HG03095 (cell line): ENCODE results near the gene ATP13A3.
"Not testable (repeated sequence)": the region's sequence is repeated elsewhere in the genome, so short reads cannot be mapped to it uniquely, and the experiment has no call there.

Experiments
- ATAC-seq: cut with Tn5 transposase; IDR thresholded peaks from one replicate; pipeline ENCODE4 v1.9.1; 2021; ENCODE audit warnings: moderate library complexity; ENCODE audit not compliant: unreplicated experiment

The ATP13A3 gene

GRCh38 chr3:194500198-194500597, 13.4 kb upstream of the ATP13A3 start:
- ATAC-seq: no peak

- not testable (repeated sequence) for ATAC-seq
These were observed 12.7 kb upstream of the ATP13A3 start for GRCh38 chr3:194499516-194499915.

GRCh38 chr3:194497799-194498575, 11.2 kb upstream of the ATP13A3 start:
- ATAC-seq: no peak

GRCh38 chr3:194496217-194496919, 9.6 kb upstream of the ATP13A3 start:
- no peak for ATAC-seq

GRCh38 chr3:194494951-194495374, 8.2 kb upstream of the ATP13A3 start:
- ATAC-seq: no peak

GRCh38 chr3:194493995-194494927, 7.5 kb upstream of the ATP13A3 start:
- not testable (repeated sequence) for ATAC-seq

- no peak for ATAC-seq
These were observed 5.2 kb upstream of the ATP13A3 start for GRCh38 chr3:194492001-194492400.

GRCh38 chr3:194489736-194490612, 3.2 kb upstream of the ATP13A3 start:
- ATAC-seq: peak; percentile 52

- ATAC-seq: no peak
These were observed 1.4 kb upstream of the ATP13A3 start for GRCh38 chr3:194488055-194488742.

GRCh38 chr3:194487289-194488054, 670 bp upstream of the ATP13A3 start:
- ATAC-seq: peak; percentile 27

GRCh38 chr3:194485881-194486539, 792 bp downstream of the ATP13A3 start:
- no peak for ATAC-seq

GRCh38 chr3:194485468-194485880, 1.3 kb downstream of the ATP13A3 start:
- no peak for ATAC-seq

- ATAC-seq: no peak
These were observed 2.2 kb downstream of the ATP13A3 start for GRCh38 chr3:194484614-194485013.

GRCh38 chr3:194483850-194484249, 3.0 kb downstream of the ATP13A3 start:
- no peak for ATAC-seq

- not testable (repeated sequence) for ATAC-seq
These were observed 4.0 kb downstream of the ATP13A3 start for GRCh38 chr3:194482830-194483229.

GRCh38 chr3:194482196-194482593, 4.6 kb downstream of the ATP13A3 start:
- ATAC-seq: no peak

GRCh38 chr3:194481525-194482195, 5.1 kb downstream of the ATP13A3 start:
- ATAC-seq: no peak

- no peak for ATAC-seq
These were observed 5.7 kb downstream of the ATP13A3 start for GRCh38 chr3:194481103-194481502.
